RPMI7951 (cell line): ENCODE data around the gene TEC. TPM values are rescaled to one million over a fixed set of nuclear protein-coding genes. Genes with fewer than 3 reads are reported as not detected.
A peak's percentile ranks its signal among the peaks of the same experiment; 100 is the strongest.
"Not testable (repeated sequence)": the region's sequence is repeated elsewhere in the genome, so short reads cannot be mapped to it uniquely, and the experiment has no call there.

Source experiments
- DNase-seq: peaks from one replicate; pipeline ENCODE4 v3.0.0-alpha.2; 2012; ENCODE audit warnings: low read depth
- total RNA-seq: library from RNA; depleted of rRNA; stranded (reverse); fragments of >200 nt; shearing (Covaris generic); gene quantifications from 2 replicates; pipeline ENCODE4 v1.2.3, GENCODE V29; 2014

Gene TEC
- total RNA-seq, 1 experiment from 2014 or later = 3.8 TPM

- DNase-seq = no peak
Observed at GRCh38 chr4:48242511-48243195, 27.0 kb downstream of the TEC start.

- DNase-seq = no peak
Observed at GRCh38 chr4:48241731-48242130, 27.9 kb downstream of the TEC start.

GRCh38 chr4:48237996-48238645 lies 31.5 kb downstream of the TEC start:
- DNase-seq = no peak

GRCh38 chr4:48235050-48235449 lies 34.6 kb downstream of the TEC start:
- no peak for DNase-seq

GRCh38 chr4:48234575-48234974 lies 35.1 kb downstream of the TEC start:
- DNase-seq = no peak

- peak; percentile 39 for DNase-seq
Observed at GRCh38 chr4:48228949-48229348, 40.7 kb downstream of the TEC start.

GRCh38 chr4:48227662-48228061 lies 42.0 kb downstream of the TEC start:
- peak; percentile 55 for DNase-seq

- DNase-seq = no peak
Observed at GRCh38 chr4:48226199-48226598, 43.4 kb downstream of the TEC start.

GRCh38 chr4:48225368-48226141 lies 44.1 kb downstream of the TEC start:
- no peak for DNase-seq

GRCh38 chr4:48224606-48225005 lies 45.0 kb downstream of the TEC start:
- DNase-seq = no peak

- peak; percentile 54 for DNase-seq
Observed at GRCh38 chr4:48223633-48224295, 45.9 kb downstream of the TEC start.

- no peak for DNase-seq
Observed at GRCh38 chr4:48222491-48222890, 47.1 kb downstream of the TEC start.

- DNase-seq = not testable (repeated sequence)
Observed at GRCh38 chr4:48219430-48219829, 50.2 kb downstream of the TEC start.

- DNase-seq = no peak
Observed at GRCh38 chr4:48216563-48216962, 53.1 kb downstream of the TEC start.

- no peak for DNase-seq
Observed at GRCh38 chr4:48215977-48216376, 53.7 kb downstream of the TEC start.

GRCh38 chr4:48212165-48212564 lies 57.5 kb downstream of the TEC start:
- DNase-seq = no peak

GRCh38 chr4:48210966-48211328 lies 58.7 kb downstream of the TEC start:
- DNase-seq = no peak

- DNase-seq = no peak
Observed at GRCh38 chr4:48205626-48206025, 64.0 kb downstream of the TEC start.

- DNase-seq = no peak
Observed at GRCh38 chr4:48205107-48205506, 64.5 kb downstream of the TEC start.

GRCh38 chr4:48203819-48204218 lies 65.8 kb downstream of the TEC start:
- no peak for DNase-seq

GRCh38 chr4:48197643-48198237 lies 71.9 kb downstream of the TEC start:
- no peak for DNase-seq
